Activated CD8-positive, alpha-beta T cell treated with anti-CD3 and anti-CD28 coated beads for 36 hours (primary cell): Measurements from ENCODE around the gene EPB41. TPM values are rescaled to one million over a fixed set of nuclear protein-coding genes. Genes with fewer than 3 reads are reported as not detected.

ENCODE experiments used
- ATAC-seq: fragments of 200-7000 bp; cut with Tn5 transposase; one replicate; pipeline ENCODE4 v1.10.0; 2021; ENCODE audit warnings: mild to moderate bottlenecking, moderate library complexity
- CTCF ChIA-PET: fragments of 350-600 bp; sonication (Branson Sonifier 250); formaldehyde crosslinking; loops from one replicate; lab custom pipeline; 2021; ENCODE audit warnings: antibody characterized with exemption; lab: Charles Lee
- POLR2A ChIA-PET: fragments of 350-600 bp; sonication (Branson Sonifier 250); formaldehyde crosslinking; loops from one replicate; lab custom pipeline; 2021; ENCODE audit warnings: antibody characterized with exemption; lab: Charles Lee
- DNase-seq: peaks from one replicate; pipeline ENCODE4 v3.0.0-alpha.2; 2020
- H3K27ac Mint-ChIP-seq: one replicate; pipeline ENCODE4 v1.8.0; 2021; ENCODE audit warnings: mild to moderate bottlenecking, mixed read lengths
- H3K27me3 Mint-ChIP-seq: one replicate; pipeline ENCODE4 v1.8.0; 2021; ENCODE audit warnings: mixed read lengths
- H3K36me3 Mint-ChIP-seq: one replicate; pipeline ENCODE4 v1.8.0; 2021; ENCODE audit warnings: low read depth, mixed read lengths
- H3K4me1 Mint-ChIP-seq: one replicate; pipeline ENCODE4 v1.8.0; 2021; ENCODE audit warnings: low read depth, mixed read lengths
- H3K4me3 Mint-ChIP-seq: one replicate; pipeline ENCODE4 v1.8.0; 2021; ENCODE audit warnings: mild to moderate bottlenecking, moderate library complexity, mixed read lengths
- H3K9me3 Mint-ChIP-seq: one replicate; pipeline ENCODE4 v1.8.0; 2021; ENCODE audit warnings: mixed read lengths
- CTCF ChIP-seq: fragments of 200-600 bp; IDR thresholded peaks from one replicate; pipeline ENCODE4 v1.8.0; 2022; ENCODE audit warnings: antibody characterized with exemption, mild to moderate bottlenecking
- intact Hi-C: fragments of 100-400 bp; cut with micrococcal nuclease; formaldehyde crosslinking; loops from one replicate; pipeline ENCODE4 v1.10.0; 2022
- total RNA-seq, 2 experiments: library from RNA; stranded (reverse); gene quantifications; one replicate each; pipeline ENCODE4 v1.2.3, GENCODE V29; 2021

The EPB41 gene
- total RNA-seq, 2 experiments from 2014 or later = 74.9 to 80.3 TPM

GRCh38 chr1:29120367-29120766, 206.0 kb downstream of the EPB41 start:
- no peak overlapping the region for H3K27ac Mint-ChIP-seq
- peaks cover 10% of the 10 kb centered on the region for H3K27me3 Mint-ChIP-seq
- intact Hi-C loops = loop anchor here (5.0 kb wide), 1 partner anchor 238 kb away; no protein-coding TSS in a partner anchor
- H3K4me3 Mint-ChIP-seq = no peak overlapping the region
- DNase-seq (no peak), ATAC-seq (no peak)
- H3K9me3 Mint-ChIP-seq = no peaks in the 10 kb centered on the region
- H3K4me1 Mint-ChIP-seq = peaks cover 2% of the 10 kb centered on the region
- H3K36me3 Mint-ChIP-seq = peaks cover 17% of the 10 kb centered on the region
- ChIA-PET POLR2A (interaction anchor here (0.9 to 1.2 kb wide), 3 partner anchors 9 to 205 kb away, joined by 3 read pairs; no protein-coding TSS in a partner anchor), CTCF (interaction anchor here (0.8 to 2.6 kb wide), 4 partner anchors 8 to 243 kb away, joined by 3 to 14 read pairs (median 4); no protein-coding TSS in a partner anchor)
- TF ChIP-seq CTCF = no peak

DNA sequence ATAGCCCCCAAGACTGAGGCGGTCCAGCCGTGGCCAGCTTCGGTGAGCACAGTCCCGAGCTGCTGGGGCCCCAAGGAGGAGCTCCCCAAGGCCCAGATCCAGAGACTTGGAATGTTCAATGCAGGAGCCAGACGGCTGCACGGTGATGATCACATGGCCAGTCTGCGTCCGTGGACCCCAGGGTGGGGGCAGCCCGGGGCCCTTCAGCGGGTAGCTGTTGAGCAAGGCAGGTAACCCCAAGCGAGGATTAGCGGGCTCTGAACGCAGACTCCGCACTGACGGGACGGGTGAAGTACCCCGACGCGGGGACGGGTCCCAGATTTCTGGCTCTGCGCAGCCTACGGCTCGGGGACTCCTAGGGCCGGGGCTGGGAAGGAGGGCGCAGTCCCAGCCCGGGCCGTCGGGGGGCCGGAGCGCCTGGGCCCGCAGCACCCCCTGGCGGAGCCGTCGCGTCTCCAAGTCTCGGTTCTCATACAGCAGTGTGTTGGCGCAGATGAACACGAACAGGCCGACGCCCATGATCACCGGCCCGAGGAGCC, 206.6 kb downstream of the EPB41 start:
- Mint-ChIP-seq H3K4me3 (no peak overlapping the region), H3K27me3 (peaks cover 16% of the 10 kb centered on the region), H3K9me3 (no peaks in the 10 kb centered on the region), H3K4me1 (peaks cover 2% of the 10 kb centered on the region), H3K27ac (no peak overlapping the region), H3K36me3 (peaks cover 17% of the 10 kb centered on the region)
- ATAC-seq (peak; percentile 66), DNase-seq (peak; percentile 81)
- ChIA-PET POLR2A (interaction anchor here (0.9 to 1.2 kb wide), 2 partner anchors 10 to 50 kb away, joined by 3 read pairs; no protein-coding TSS in a partner anchor), CTCF (interaction anchor here (0.6 to 2.6 kb wide), 13 partner anchors 8 to 244 kb away, joined by 3 to 14 read pairs (median 4); no protein-coding TSS in a partner anchor)
- TF ChIP-seq CTCF = peak; percentile 98
- intact Hi-C loops = loop anchor here (5.0 kb wide), 1 partner anchor 239 kb away; no protein-coding TSS in a partner anchor

- ChIA-PET POLR2A (interaction anchor here (0.8 kb wide), 1 partner anchor 9 kb away, joined by 4 read pairs; no protein-coding TSS in a partner anchor), CTCF (interaction anchor here (0.6 to 2.6 kb wide), 16 partner anchors 8 to 244 kb away, joined by 3 to 14 read pairs (median 4); no protein-coding TSS in a partner anchor)
- ATAC-seq (peak; percentile 2), DNase-seq (no peak)
- peaks cover 21% of the 10 kb centered on the region for H3K27me3 Mint-ChIP-seq
- H3K4me1 Mint-ChIP-seq = peaks cover 2% of the 10 kb centered on the region
- intact Hi-C loops = loop anchor here (5.0 kb wide), 1 partner anchor 239 kb away; no protein-coding TSS in a partner anchor
- TF ChIP-seq CTCF = peak; percentile 34
- H3K27ac Mint-ChIP-seq = no peak overlapping the region
- H3K9me3 Mint-ChIP-seq = no peaks in the 10 kb centered on the region
- H3K36me3 Mint-ChIP-seq = peaks cover 14% of the 10 kb centered on the region
- peak overlapping the region; percentile 35 for H3K4me3 Mint-ChIP-seq
These were observed 207.2 kb downstream of the EPB41 start for GRCh38 chr1:29121516-29121935.

GRCh38 chr1:29121936-29122681, 207.7 kb downstream of the EPB41 start:
- H3K4me1 Mint-ChIP-seq = peaks cover 2% of the 10 kb centered on the region
- peaks cover 21% of the 10 kb centered on the region for H3K27me3 Mint-ChIP-seq
- ChIA-PET CTCF (interaction anchor here (0.6 to 2.6 kb wide), 16 partner anchors 9 to 241 kb away, joined by 3 to 14 read pairs (median 4); no protein-coding TSS in a partner anchor), POLR2A (interaction anchor here (0.8 kb wide), 1 partner anchor 10 kb away, joined by 4 read pairs; no protein-coding TSS in a partner anchor)
- H3K9me3 Mint-ChIP-seq = no peaks in the 10 kb centered on the region
- no peak for TF ChIP-seq CTCF
- ATAC-seq (no peak), DNase-seq (no peak)
- peaks cover 12% of the 10 kb centered on the region for H3K36me3 Mint-ChIP-seq
- no peak overlapping the region for H3K27ac Mint-ChIP-seq
- intact Hi-C loops = loop anchor here (5.0 kb wide), 1 partner anchor 240 kb away; no protein-coding TSS in a partner anchor
- peak overlapping the region; percentile 68 for H3K4me3 Mint-ChIP-seq
